NB4 (cell line): Measurements from ENCODE around the gene LAMC2.

ENCODE experiments used
- CTCF ChIP-seq: IDR thresholded peaks from one replicate; pipeline ENCODE4 v1.5.1; 2012; ENCODE audit warnings: low read depth, low read length
- MAX ChIP-seq: IDR thresholded peaks from 2 replicates; pipeline ENCODE4 v1.6.1; 2011; ENCODE audit warnings: low read depth, low read length

- TF ChIP-seq CTCF (no peak), MAX (no peak)
Measured at GRCh38 chr1:183194527-183195141, 8.6 kb downstream of the LAMC2 start.
